H1 (cell line): Measurements from ENCODE around the gene SLC7A8. TPM values are rescaled to one million over a fixed set of nuclear protein-coding genes. Genes with fewer than 3 reads are reported as not detected.
"Not testable (repeated sequence)": the region's sequence is repeated elsewhere in the genome, so short reads cannot be mapped to it uniquely, and the experiment has no call there.

ENCODE experiments used
- CTCF ChIA-PET: fragments of 300-600 bp; sonication (Branson Sonifier 250); formaldehyde crosslinking; loops from one replicate; lab custom pipeline; 2021; ENCODE audit not compliant: partially characterized antibody; lab: Charles Lee
- POLR2A ChIA-PET: fragments of 300-600 bp; sonication (Branson Sonifier 250); formaldehyde crosslinking; loops from one replicate; lab custom pipeline; 2021; ENCODE audit warnings: inconsistent platforms; ENCODE audit not compliant: partially characterized antibody; lab: Charles Lee
- DNase-seq, 2 experiments: peaks; one replicate each; pipeline versions ENCODE4 v3.0.0 to v3.0.0-alpha.2; 2010 to 2022; ENCODE audit warnings: low spot score in 2 of 2, low read depth in 1 of 2, mixed read lengths in 1 of 2
- FAIRE-seq: peaks from 2 replicates; lab custom pipeline; 2011; peaks lifted over from hg19 to GRCh38; lab: Jason Lieb, UNC
- H2AFZ ChIP-seq: 2 replicates; pipeline ENCODE4 v1.8.1; 2012; ENCODE audit warnings: low read length, inconsistent platforms
- H2AK5ac ChIP-seq: 2 replicates; pipeline ENCODE4 v1.6.1; 2013; ENCODE audit warnings: low read depth, low read length
- H2BK120ac ChIP-seq: replicated peaks from 2 replicates; pipeline ENCODE3; 2013; ENCODE audit warnings: low read depth, low read length, inconsistent platforms
- H2BK12ac ChIP-seq: 2 replicates; pipeline ENCODE4 v1.6.1; 2013; ENCODE audit warnings: low read depth, low read length
- H2BK15ac ChIP-seq: 2 replicates; pipeline ENCODE4 v1.6.1; 2013; ENCODE audit warnings: low read length
- H2BK20ac ChIP-seq: 2 replicates; pipeline ENCODE4 v1.6.1; 2013; ENCODE audit warnings: low read length
- H2BK5ac ChIP-seq: 2 replicates; pipeline ENCODE4 v1.6.1; 2013; ENCODE audit warnings: low read depth, low read length
- H3K14ac ChIP-seq: 2 replicates; pipeline ENCODE4 v1.6.1; 2013; ENCODE audit warnings: inconsistent platforms; ENCODE audit not compliant: insufficient read length
- H3K18ac ChIP-seq: 2 replicates; pipeline ENCODE4 v1.6.1; 2013; ENCODE audit warnings: low read length; ENCODE audit errors: extremely low read depth
- H3K23ac ChIP-seq: 2 replicates; pipeline ENCODE4 v1.6.1; 2013; ENCODE audit warnings: inconsistent platforms; ENCODE audit not compliant: insufficient read length
- H3K23me2 ChIP-seq: 2 replicates; pipeline ENCODE4 v1.6.1; 2013; ENCODE audit warnings: low read depth, low read length
- H3K27ac ChIP-seq: 2 replicates; pipeline ENCODE4 v1.6.1; 2011; ENCODE audit warnings: low read depth, low read length, inconsistent platforms
- H3K27me3 ChIP-seq, 4 experiments: replicated peaks in 1 of 4; 1 replicate in 1 of 4; 2 replicates in 3 of 4; pipeline versions ENCODE4 v1.6.1 to v1.8.1; 2011 to 2013; ENCODE audit warnings: low read length in 3 of 4, mild to moderate bottlenecking in 3 of 4, inconsistent platforms in 2 of 4, mixed read lengths in 2 of 4, moderate library complexity in 1 of 4; ENCODE audit not compliant: control insufficient read depth in 3 of 4, insufficient read depth in 3 of 4; ENCODE audit errors: extremely low read depth in 1 of 4
- H3K36me3 ChIP-seq, 4 experiments: 2 replicates each; pipeline versions ENCODE4 v1.6.1 to v1.8.1; 2011 to 2013; ENCODE audit warnings: mild to moderate bottlenecking in 4 of 4, low read length in 3 of 4, moderate library complexity in 2 of 4, control low read depth in 1 of 4, inconsistent platforms in 1 of 4; ENCODE audit not compliant: insufficient read depth in 4 of 4, control insufficient read depth in 2 of 4
- H3K4ac ChIP-seq: replicated peaks from 2 replicates; pipeline ENCODE3; 2013; ENCODE audit warnings: low read length, low read depth, mixed read lengths, inconsistent platforms; ENCODE audit not compliant: insufficient read length
- H3K4me1 ChIP-seq, 4 experiments: replicated peaks in 1 of 4; 1 replicate in 1 of 4; 2 replicates in 3 of 4; pipeline versions ENCODE4 v1.6.1 to v1.8.1; 2011 to 2013; ENCODE audit warnings: low read length in 3 of 4, inconsistent platforms in 2 of 4, mixed read lengths in 1 of 4; ENCODE audit not compliant: insufficient read depth in 4 of 4, control insufficient read depth in 3 of 4
- H3K4me2 ChIP-seq, 2 experiments: 2 replicates each; pipeline versions ENCODE4 v1.6.1 to v1.8.1; 2011 to 2013; ENCODE audit warnings: low read depth in 2 of 2, low read length in 2 of 2, control low read depth in 1 of 2, inconsistent platforms in 1 of 2, mild to moderate bottlenecking in 1 of 2; ENCODE audit not compliant: insufficient read depth in 1 of 2
- H3K4me3 ChIP-seq, 4 experiments: fragments of 200-600, 300-600 bp in 1 of 4; sonication (generic), shearing (Covaris generic), sonication (Bioruptor Twin) in 1 of 4; 2 replicates each; pipeline versions ENCODE4 v1.5.1 to v1.8.1; 2011 to 2016; ENCODE audit warnings: low read length in 4 of 4, low read depth in 3 of 4, control low read depth in 2 of 4, inconsistent platforms in 2 of 4, mild to moderate bottlenecking in 2 of 4, mixed read lengths in 1 of 4, moderate library complexity in 1 of 4; ENCODE audit not compliant: insufficient read depth in 2 of 4; ENCODE audit errors: extremely low read depth in 1 of 4
- H3K56ac ChIP-seq: replicated peaks from 2 replicates; pipeline ENCODE3; 2013; ENCODE audit warnings: low read depth, mild to moderate bottlenecking, mixed read lengths, low read length, inconsistent platforms; ENCODE audit not compliant: insufficient read length
- H3K79me1 ChIP-seq: 2 replicates; pipeline ENCODE4 v1.6.1; 2013; ENCODE audit warnings: low read depth, low read length, control low read depth
- H3K79me2 ChIP-seq, 2 experiments: 2 replicates each; pipeline versions ENCODE4 v1.6.1 to v1.8.1; 2012 to 2013; ENCODE audit warnings: low read length in 2 of 2, mild to moderate bottlenecking in 2 of 2, inconsistent platforms in 1 of 2; ENCODE audit not compliant: insufficient read depth in 2 of 2, control insufficient read depth in 1 of 2
- H3K9ac ChIP-seq, 4 experiments: replicated peaks in 1 of 4; 1 replicate in 1 of 4; 2 replicates in 3 of 4; pipeline versions ENCODE4 v1.6.1 to v1.8.1; 2011 to 2013; ENCODE audit warnings: low read depth in 3 of 4, low read length in 3 of 4, control low read depth in 2 of 4, mild to moderate bottlenecking in 2 of 4, moderate library complexity in 2 of 4, inconsistent platforms in 1 of 4; ENCODE audit errors: extremely low read depth in 1 of 4
- H3K9me3 ChIP-seq, 2 experiments: 2 replicates each; pipeline versions ENCODE4 v1.6.1 to v1.8.1; 2012 to 2013; ENCODE audit warnings: mild to moderate bottlenecking in 2 of 2, moderate library complexity in 2 of 2, control low read depth in 1 of 2, inconsistent platforms in 1 of 2, low read depth in 1 of 2, low read length in 1 of 2, mixed read lengths in 1 of 2; ENCODE audit not compliant: insufficient read depth in 2 of 2
- H4K20me1 ChIP-seq, 2 experiments: replicated peaks in 1 of 2; 2 replicates each; pipeline versions ENCODE3 to v1.8.1; 2011 to 2013; ENCODE audit warnings: inconsistent platforms in 2 of 2, low read length in 2 of 2, mild to moderate bottlenecking in 1 of 2; ENCODE audit not compliant: insufficient read depth in 2 of 2, control insufficient read depth in 1 of 2
- H4K5ac ChIP-seq: 2 replicates; pipeline ENCODE4 v1.6.1; 2013; ENCODE audit warnings: low read length, low read depth, mixed read lengths, inconsistent platforms; ENCODE audit not compliant: insufficient read length
- H4K8ac ChIP-seq: 2 replicates; pipeline ENCODE4 v1.8.0; 2013; ENCODE audit warnings: mild to moderate bottlenecking, moderate library complexity, low read length, inconsistent platforms; ENCODE audit not compliant: insufficient read depth; ENCODE audit errors: extremely low read depth
- H4K91ac ChIP-seq: replicated peaks from 2 replicates; pipeline ENCODE3; 2013; ENCODE audit warnings: low read length, mixed read lengths, inconsistent platforms; ENCODE audit not compliant: insufficient read length
- WGBS, 2 experiments: shearing (Covaris generic) in 1 of 2; methylation state at CpG; one replicate each; pipeline versions ENCODE4 v1.1.6 to v1.1.7; 2013 to 2015; ENCODE audit warnings: low lambda C conversion rate in 2 of 2, mixed read lengths in 2 of 2, inconsistent platforms in 1 of 2, low coverage in 1 of 2, missing lambda C conversion rate in 1 of 2; ENCODE audit not compliant: insufficient replicate concordance in 2 of 2, insufficient coverage in 1 of 2, insufficient read length in 1 of 2; ENCODE audit errors: extremely low coverage in 1 of 2, missing lambda C conversion rate in 1 of 2; 5-methylcytosine and 5-hydroxymethylcytosine counted together
- polyA plus RNA-seq, 7 experiments: library from polyadenylated mRNA; depleted of rRNA in 3 of 7; stranded (reverse) in 5 of 7; unstranded in 2 of 7; fragments of >200 nt in 5 of 7; fragments of 200-250 nt in 2 of 7; gene quantifications; 1 replicate in 5 of 7; 2 replicates in 1 of 7; 4 replicates in 1 of 7; pipeline versions ENCODE4 v1.2.1 to v1.2.3, GENCODE V29; 2011 to 2013; ENCODE audit warnings: missing spikeins in 2 of 7, mixed read lengths in 2 of 7
- total RNA-seq: library from RNA; stranded (reverse); fragmentation: NEBNext Ultra II Directional; extraction: Animal tissue kit (Norgen Biotek cat#: 25700); gene quantifications from 2 replicates; pipeline ENCODE4 v1.2.1, GENCODE V29; 2021

The SLC7A8 gene
- total and polyA plus RNA-seq, 2 of the 8 experiments (the other 6 are each of a cell fraction or from before 2014, with no cell fraction given) = 182 to 204 TPM

DNA sequence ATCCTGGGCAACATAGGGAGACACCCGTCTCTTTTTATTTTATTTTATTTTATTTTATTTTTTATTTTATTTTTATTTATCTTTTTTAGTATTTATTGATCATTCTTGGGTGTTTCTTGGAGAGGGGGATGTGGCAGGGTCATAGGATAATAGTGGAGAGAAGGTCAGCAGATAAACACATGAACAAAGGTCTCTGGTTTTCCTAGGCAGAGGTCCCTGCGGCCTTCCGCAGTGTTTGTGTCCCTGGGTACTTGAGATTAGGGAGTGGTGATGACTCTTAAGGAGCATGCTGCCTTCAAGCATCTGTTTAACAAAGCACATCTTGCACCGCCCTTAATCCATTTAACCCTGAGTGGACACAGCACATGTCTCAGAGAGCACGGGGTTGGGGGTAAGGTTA lies 75.8 kb downstream of the SLC7A8 start:
- peaks cover 6 to 15% (median 11%) of the 10 kb centered on the region in 4 experiments; a peak in 5 of 7 replicates for H3K4me1 ChIP-seq
- H3K18ac ChIP-seq, H3K4me2 ChIP-seq, FAIRE-seq, H3K79me2 ChIP-seq, H3K9ac ChIP-seq, H2BK5ac ChIP-seq, H3K56ac ChIP-seq, H3K14ac ChIP-seq, H3K23ac ChIP-seq, H3K23me2 ChIP-seq, CTCF ChIA-PET, H2BK15ac ChIP-seq, H2BK120ac ChIP-seq, H4K20me1 ChIP-seq, H2BK12ac ChIP-seq, H4K8ac ChIP-seq, H3K4me3 ChIP-seq, H4K5ac ChIP-seq, H3K27me3 ChIP-seq, H2BK20ac ChIP-seq, H2AK5ac ChIP-seq, H3K36me3 ChIP-seq, POLR2A ChIA-PET, H3K79me1 ChIP-seq, DNase-seq, H3K27ac ChIP-seq, H3K4ac ChIP-seq, H3K9me3 ChIP-seq, H4K91ac ChIP-seq, H2AFZ ChIP-seq: not testable (repeated sequence)
- WGBS, 2 experiments = 93% methylated on average over 3 of the region's 5 CpGs; no CpG with 5 or more reads in 1 of the 2 experiments
